Esophagus muscularis mucosa (tissue), 3 donors: Measurements from ENCODE around the gene CENPB.

Source experiments
- POLR2A ChIP-seq: fragments of 450-650 bp; IDR thresholded peaks from one replicate; pipeline ENCODE4 v1.6.1; 2017; ENCODE audit warnings: antibody characterized with exemption, moderate library complexity, mild to moderate bottlenecking, low read depth
- TF ChIP-seq, protein P1 (sequence below), 3 experiments: fragments of 200-600 bp in 2 of 3; fragments of 450-650 bp in 1 of 3; sonication (generic) in 2 of 3; IDR thresholded peaks; one replicate each; pipeline ENCODE4 v1.5.1; 2017 to 2019; ENCODE audit warnings: antibody characterized with exemption in 3 of 3, mild to moderate bottlenecking in 2 of 3, moderate library complexity in 1 of 3

DNA sequence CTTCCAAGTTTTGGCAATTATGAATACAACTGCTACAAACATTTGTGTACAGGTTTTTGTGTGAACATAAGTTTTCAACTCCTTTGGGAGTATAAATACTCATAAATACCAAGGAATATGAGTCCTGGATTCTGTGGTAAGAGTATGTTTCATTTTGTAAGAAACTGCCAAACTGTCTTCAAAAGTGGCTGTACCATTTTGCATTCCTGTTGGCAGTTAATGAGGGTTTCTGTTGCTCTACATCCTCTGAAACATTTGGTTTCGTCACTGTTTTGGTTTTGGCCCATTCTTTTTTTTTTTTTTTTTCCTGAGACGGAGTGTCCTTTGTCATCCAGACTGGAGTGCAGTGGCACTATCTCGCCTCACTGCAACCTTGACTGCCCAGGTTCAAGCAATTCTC lies 42.3 kb upstream of the CENPB start:
- TF ChIP-seq, protein P1, sequence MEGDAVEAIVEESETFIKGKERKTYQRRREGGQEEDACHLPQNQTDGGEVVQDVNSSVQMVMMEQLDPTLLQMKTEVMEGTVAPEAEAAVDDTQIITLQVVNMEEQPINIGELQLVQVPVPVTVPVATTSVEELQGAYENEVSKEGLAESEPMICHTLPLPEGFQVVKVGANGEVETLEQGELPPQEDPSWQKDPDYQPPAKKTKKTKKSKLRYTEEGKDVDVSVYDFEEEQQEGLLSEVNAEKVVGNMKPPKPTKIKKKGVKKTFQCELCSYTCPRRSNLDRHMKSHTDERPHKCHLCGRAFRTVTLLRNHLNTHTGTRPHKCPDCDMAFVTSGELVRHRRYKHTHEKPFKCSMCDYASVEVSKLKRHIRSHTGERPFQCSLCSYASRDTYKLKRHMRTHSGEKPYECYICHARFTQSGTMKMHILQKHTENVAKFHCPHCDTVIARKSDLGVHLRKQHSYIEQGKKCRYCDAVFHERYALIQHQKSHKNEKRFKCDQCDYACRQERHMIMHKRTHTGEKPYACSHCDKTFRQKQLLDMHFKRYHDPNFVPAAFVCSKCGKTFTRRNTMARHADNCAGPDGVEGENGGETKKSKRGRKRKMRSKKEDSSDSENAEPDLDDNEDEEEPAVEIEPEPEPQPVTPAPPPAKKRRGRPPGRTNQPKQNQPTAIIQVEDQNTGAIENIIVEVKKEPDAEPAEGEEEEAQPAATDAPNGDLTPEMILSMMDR (IDR thresholded peaks at IDR 0.05) = no peak
- TF ChIP-seq POLR2A = no peak
